ENCODE results near the gene NPB. TPM values are rescaled to one million over a fixed set of nuclear protein-coding genes. Genes with fewer than 3 reads are reported as not detected.

The NPB gene
- total RNA-seq, 2 donors from 2014 or later = 0.66 to 1.8 TPM

GRCh38 chr17:81867991-81868673 is 33.9 kb upstream of the NPB start:
- WGBS, 2 donors = 55 to 70% methylated on average over 6 to 28 of the region's 28 CpGs
- ATAC-seq (no peak), DNase-seq (peak in 1 of 4 donors; percentile 41)
- no peak overlapping the region for H3K4me3 ChIP-seq
- TF ChIP-seq POLR2A (IDR thresholded peaks at IDR 0.05) (peak in 1 of 3 donors; percentile 44), CTCF (IDR thresholded peaks at IDR 0.05) (no peak)
- no peaks in the 10 kb centered on the region for H3K9me3 ChIP-seq
- peaks cover 83% of the 10 kb centered on the region for H3K4me1 ChIP-seq
- no peaks in the 10 kb centered on the region for H3K27me3 ChIP-seq
- H3K36me3 ChIP-seq (replicated peaks in 1 of 2; ENCODE audit: insufficient read depth in 1 of 2, low read depth in 2 of 2) = no peaks in the 10 kb centered on the region
- H3K27ac ChIP-seq = peak overlapping the region; percentile 95 to 99 (median 98)
- intact Hi-C loops (cut with DNase I) = no loop called here

GRCh38 chr17:81868674-81869220 is 33.3 kb upstream of the NPB start:
- intact Hi-C loops (cut with DNase I) = no loop called here
- peak overlapping the region; percentile 95 to 99 (median 98) for H3K27ac ChIP-seq
- DNase-seq (peak; percentile 51 to 69 (median 61)), ATAC-seq (no peak)
- no peaks in the 10 kb centered on the region for H3K36me3 ChIP-seq (replicated peaks in 1 of 2; ENCODE audit: insufficient read depth in 1 of 2, low read depth in 2 of 2)
- no peak for TF ChIP-seq CTCF (IDR thresholded peaks at IDR 0.05)
- WGBS, 2 donors = 68 to 89% methylated on average over 14 to 30 of the region's 30 CpGs
- H3K4me3 ChIP-seq = no peak overlapping the region
- H3K4me1 ChIP-seq = peaks cover 77% of the 10 kb centered on the region
- no peaks in the 10 kb centered on the region for H3K27me3 ChIP-seq
- H3K9me3 ChIP-seq = no peaks in the 10 kb centered on the region

- Histone ChIP-seq H3K27ac (peak overlapping the region; percentile 95 to 99 (median 98)), H3K9me3 (no peaks in the 10 kb centered on the region), H3K36me3 (replicated peaks in 1 of 2; ENCODE audit: insufficient read depth in 1 of 2, low read depth in 2 of 2) (no peaks in the 10 kb centered on the region), H3K4me3 (peak overlapping the region in 1 of 2 donors; percentile 3), H3K27me3 (no peaks in the 10 kb centered on the region), H3K4me1 (peaks cover 70% of the 10 kb centered on the region)
- intact Hi-C loops (cut with DNase I) = no loop called here
- ATAC-seq = no peak
- 32 to 50% methylated on average over 21 to 44 of the region's 52 CpGs for WGBS, 2 donors
- peak in 1 of 3 donors; percentile 17 for TF ChIP-seq POLR2A (IDR thresholded peaks at IDR 0.05)
- TF ChIP-seq CTCF (IDR thresholded peaks at IDR 0.05) = peak; percentile 59 to 83 (median 67)
- DNase-seq = peak; percentile 51 to 60 (median 54)
These were observed 32.6 kb upstream of the NPB start for GRCh38 chr17:81869221-81870130.

GRCh38 chr17:81870131-81870980 is 31.7 kb upstream of the NPB start:
- Histone ChIP-seq H3K27ac (peak overlapping the region; percentile 95 to 99 (median 98)), H3K4me1 (peaks cover 61% of the 10 kb centered on the region), H3K9me3 (no peaks in the 10 kb centered on the region), H3K4me3 (peak overlapping the region; percentile 3 to 55), H3K27me3 (no peaks in the 10 kb centered on the region), H3K36me3 (replicated peaks in 1 of 2; ENCODE audit: insufficient read depth in 1 of 2, low read depth in 2 of 2) (no peaks in the 10 kb centered on the region)
- intact Hi-C loops (cut with DNase I) = no loop called here
- DNase-seq (peak in 3 of 4 donors; percentile 49 to 61 (median 50)), ATAC-seq (peak; percentile 5)
- TF ChIP-seq POLR2A (IDR thresholded peaks at IDR 0.05) (peak in 1 of 3 donors; percentile 36), CTCF (IDR thresholded peaks at IDR 0.05) (no peak)
- 1 to 10% methylated on average over 8 to 47 of the region's 65 CpGs for WGBS, 2 donors
